MCF 10A (cell line): ENCODE results near the gene FAM117A. TPM values are rescaled to one million over a fixed set of nuclear protein-coding genes. Genes with fewer than 3 reads are reported as not detected.

Experiments used
- BruUV-seq: library from RNA; stranded (reverse); fragments of 400-500 nt; replicated peaks from 2 replicates; lab custom pipeline; 2021; lab: Mats Ljungman, UMichigan
- CTCF ChIA-PET: fragments of 300-600 bp; sonication (Branson Sonifier 250); formaldehyde crosslinking; extraction: SDS; loops from one replicate; lab custom pipeline; 2021; ENCODE audit warnings: antibody characterized with exemption, inconsistent platforms; lab: Yijun Ruan, JAX
- POLR2A ChIA-PET: fragments of 300-600, 350-650 bp; sonication (Branson Sonifier 250); formaldehyde crosslinking; extraction: SDS; loops from one replicate; lab custom pipeline; 2020; ENCODE audit warnings: antibody characterized with exemption, inconsistent platforms; lab: Yijun Ruan, JAX
- DNase-seq: peaks from one replicate; pipeline ENCODE4 v3.0.0-alpha.2; 2018; ENCODE audit not compliant: unreplicated experiment
- H3K27ac Mint-ChIP-seq: one replicate; pipeline ENCODE4 v1.8.0; 2022; ENCODE audit warnings: mild to moderate bottlenecking, low read depth, mixed read lengths; ENCODE audit not compliant: unreplicated experiment
- H3K27me3 Mint-ChIP-seq: one replicate; pipeline ENCODE4 v1.8.0; 2022; ENCODE audit warnings: mixed read lengths; ENCODE audit not compliant: insufficient read depth, unreplicated experiment
- H3K36me3 Mint-ChIP-seq: one replicate; pipeline ENCODE4 v1.8.0; 2022; ENCODE audit warnings: mild to moderate bottlenecking, moderate library complexity, mixed read lengths; ENCODE audit not compliant: insufficient read depth, unreplicated experiment
- H3K4me1 Mint-ChIP-seq: one replicate; pipeline ENCODE4 v1.8.0; 2022; ENCODE audit warnings: mixed read lengths; ENCODE audit not compliant: insufficient read depth, unreplicated experiment
- H3K4me3 Mint-ChIP-seq: one replicate; pipeline ENCODE4 v1.8.0; 2022; ENCODE audit warnings: mild to moderate bottlenecking, moderate library complexity, mixed read lengths; ENCODE audit not compliant: unreplicated experiment
- H3K9me3 Mint-ChIP-seq: one replicate; pipeline ENCODE4 v1.8.0; 2022; ENCODE audit warnings: mixed read lengths; ENCODE audit not compliant: unreplicated experiment
- CTCF ChIP-seq: fragments of 200-600 bp; IDR thresholded peaks from one replicate; pipeline ENCODE4 v1.8.0; 2022; ENCODE audit warnings: antibody characterized with exemption, mild to moderate bottlenecking; ENCODE audit not compliant: unreplicated experiment
- intact Hi-C: fragments of 100-400 bp; cut with micrococcal nuclease; formaldehyde crosslinking; loops from 2 replicates; pipeline ENCODE4 v1.14.1; 2022
- total RNA-seq: library from RNA; stranded (reverse); gene quantifications from 2 replicates; pipeline ENCODE4 v1.2.3, GENCODE V29; 2022

Gene FAM117A
- total RNA-seq, 1 experiment from 2014 or later: 2.0 TPM

- TF ChIP-seq CTCF: no peak
- Mint-ChIP-seq H3K4me1 (no peaks in the 10 kb centered on the region), H3K27me3 (no peaks in the 10 kb centered on the region), H3K4me3 (no peak overlapping the region), H3K27ac (no peak overlapping the region), H3K9me3 (no peaks in the 10 kb centered on the region), H3K36me3 (no peaks in the 10 kb centered on the region)
- no peak for DNase-seq
- ChIA-PET CTCF (interaction anchor here (0.5 to 0.6 kb wide), 2 partner anchors 19 to 115 kb away, joined by 4 to 6 read pairs; no protein-coding TSS in a partner anchor), POLR2A (interaction anchor here (1.0 to 2.1 kb wide), 2 partner anchors 17 to 41 kb away, joined by 6 to 7 read pairs; partner anchors contain the start of genes FAM117A and KAT7)
- BruUV-seq: no TSS peak
- intact Hi-C loops: no loop called here
These were observed 17.0 kb downstream of the FAM117A start for GRCh38 chr17:49746791-49747490.

- intact Hi-C loops: no loop called here
- no peak overlapping the region for H3K27ac Mint-ChIP-seq
- ChIA-PET CTCF (interaction anchor here (0.6 kb wide), 1 partner anchor 694 kb away, joined by 3 read pairs; no protein-coding TSS in a partner anchor), POLR2A (no interaction called here)
- DNase-seq: no peak
- no peaks in the 10 kb centered on the region for H3K4me1 Mint-ChIP-seq
- no peaks in the 10 kb centered on the region for H3K27me3 Mint-ChIP-seq
- H3K9me3 Mint-ChIP-seq: no peaks in the 10 kb centered on the region
- no peak overlapping the region for H3K4me3 Mint-ChIP-seq
- no peaks in the 10 kb centered on the region for H3K36me3 Mint-ChIP-seq
- TF ChIP-seq CTCF: no peak
- no TSS peak for BruUV-seq
These were observed 18.5 kb downstream of the FAM117A start for GRCh38 chr17:49745175-49746139.

GRCh38 chr17:49742166-49742638, 21.7 kb downstream of the FAM117A start:
- no peak overlapping the region for H3K4me3 Mint-ChIP-seq
- no peak for TF ChIP-seq CTCF
- H3K36me3 Mint-ChIP-seq: no peaks in the 10 kb centered on the region
- peaks cover 6% of the 10 kb centered on the region for H3K4me1 Mint-ChIP-seq
- no peak overlapping the region for H3K27ac Mint-ChIP-seq
- POLR2A ChIA-PET: interaction anchor here (1.2 kb wide), 1 partner anchor 14 kb away, joined by 3 read pairs; no protein-coding TSS in a partner anchor
- CTCF ChIA-PET: interaction anchor here (1.2 kb wide), 1 partner anchor 36 kb away, joined by 5 read pairs; no protein-coding TSS in a partner anchor
- no peak for DNase-seq
- BruUV-seq: no TSS peak
- no peaks in the 10 kb centered on the region for H3K27me3 Mint-ChIP-seq
- intact Hi-C loops: no loop called here
- no peaks in the 10 kb centered on the region for H3K9me3 Mint-ChIP-seq

GRCh38 chr17:49741692-49742076, 22.2 kb downstream of the FAM117A start:
- Mint-ChIP-seq H3K27me3 (no peaks in the 10 kb centered on the region), H3K4me1 (peaks cover 6% of the 10 kb centered on the region), H3K9me3 (no peaks in the 10 kb centered on the region), H3K36me3 (no peaks in the 10 kb centered on the region), H3K27ac (no peak overlapping the region), H3K4me3 (no peak overlapping the region)
- intact Hi-C loops: no loop called here
- TF ChIP-seq CTCF: no peak
- no peak for DNase-seq
- POLR2A ChIA-PET: interaction anchor here (1.2 kb wide), 1 partner anchor 15 kb away, joined by 3 read pairs; no protein-coding TSS in a partner anchor
- CTCF ChIA-PET: interaction anchor here (0.5 to 1.2 kb wide), 2 partner anchors 36 to 331 kb away, joined by 3 to 5 read pairs; no protein-coding TSS in a partner anchor
- BruUV-seq: no TSS peak
